GM10266 (cell line): Measurements from ENCODE around the gene EPN2.

Experiments used
- DNase-seq: peaks from one replicate; pipeline ENCODE4 v3.0.0; 2012; ENCODE audit errors: extremely low spot score
- CTCF ChIP-seq: IDR thresholded peaks from 2 replicates; pipeline ENCODE4 v1.5.1; 2012; ENCODE audit warnings: mild to moderate bottlenecking, low read depth; ENCODE audit not compliant: control insufficient read depth, insufficient read depth; ENCODE audit errors: missing control alignments

The EPN2 gene

GRCh38 chr17:19320876-19321275 lies 83.7 kb downstream of the EPN2 start:
- DNase-seq: no peak
- TF ChIP-seq CTCF: no peak

- TF ChIP-seq CTCF: no peak
- no peak for DNase-seq
These were observed 84.4 kb downstream of the EPN2 start for GRCh38 chr17:19321481-19322128.

DNA sequence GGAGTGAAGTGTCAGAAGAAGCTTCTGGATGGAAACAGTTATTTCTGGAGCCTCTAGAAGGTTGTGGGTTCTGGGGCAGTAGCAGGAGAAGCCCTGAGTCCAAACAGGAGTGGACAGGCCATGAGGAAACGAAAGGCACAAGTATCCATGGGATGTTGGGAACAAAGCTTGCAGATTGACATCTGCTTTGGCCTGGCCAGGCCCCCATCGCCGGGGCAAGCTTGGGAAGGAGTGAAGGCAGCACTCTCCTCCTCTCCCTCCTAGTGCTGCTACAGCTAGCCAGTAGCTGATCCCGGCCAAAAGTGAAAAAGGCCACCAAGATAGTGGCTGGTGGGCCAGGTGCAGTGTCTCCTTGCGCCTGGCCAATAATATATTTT lies 85.0 kb downstream of the EPN2 start:
- TF ChIP-seq CTCF: no peak

GRCh38 chr17:19322861-19323260 lies 85.7 kb downstream of the EPN2 start:
- TF ChIP-seq CTCF: no peak
- no peak for DNase-seq

More for the DNA sequence above, 85.0 kb downstream of the EPN2 start:
- DNase-seq: no peak

DNA sequence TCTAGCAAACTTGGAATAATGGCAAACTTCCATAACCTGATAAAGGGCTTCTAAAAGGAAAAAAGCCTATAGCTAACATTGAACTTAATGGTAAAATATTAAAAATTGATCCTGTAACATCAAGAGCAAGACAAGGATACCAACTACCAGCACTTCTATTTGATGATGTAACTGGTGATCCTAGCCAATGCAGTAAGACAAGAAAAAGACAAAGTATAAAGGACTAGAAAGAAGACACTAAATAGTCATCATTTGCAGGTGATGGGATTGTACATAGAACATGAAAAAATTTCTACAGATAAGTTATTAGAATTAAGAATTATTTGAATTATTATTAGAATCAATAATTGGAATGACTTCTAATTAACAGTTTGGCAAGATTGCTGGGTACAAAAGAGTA lies 88.4 kb downstream of the EPN2 start:
- no peak for TF ChIP-seq CTCF

DNA sequence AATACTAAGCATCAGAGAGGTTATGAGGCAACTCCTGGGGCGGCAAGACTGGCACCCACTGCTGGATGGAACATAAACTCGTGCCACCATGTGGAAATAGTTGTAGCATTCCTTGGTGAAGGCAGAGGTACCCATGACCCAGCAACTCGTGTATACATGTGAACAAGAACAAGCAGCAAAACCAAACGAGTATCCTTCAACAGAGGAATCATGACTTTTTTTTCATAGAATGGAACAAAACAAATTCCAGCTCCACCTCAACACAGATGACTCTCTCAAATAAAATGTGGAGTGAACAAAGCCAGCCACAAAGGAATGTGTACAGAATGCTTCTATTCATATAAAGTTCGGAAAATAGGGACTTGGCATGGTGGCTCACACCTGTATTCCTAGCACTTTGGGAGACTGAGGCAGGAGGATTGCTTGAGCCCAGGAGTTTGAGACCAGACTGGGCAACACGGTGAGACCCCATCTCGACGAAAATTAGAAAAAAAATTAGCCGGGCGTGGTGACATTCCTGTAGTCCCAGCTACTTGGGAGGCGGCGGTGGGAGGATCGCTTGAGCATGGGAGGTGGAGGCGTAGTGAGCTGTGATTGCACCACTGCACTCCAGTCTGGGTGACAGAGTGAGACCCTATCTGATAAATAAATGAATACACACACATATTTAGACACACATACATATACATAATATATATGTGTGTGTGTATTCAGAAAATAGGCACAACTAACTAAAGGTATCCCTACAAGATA lies 90.0 kb downstream of the EPN2 start:
- no peak for TF ChIP-seq CTCF
- DNase-seq: no peak

More for the DNA sequence above, 88.4 kb downstream of the EPN2 start:
- DNase-seq: no peak

- no peak for DNase-seq
- TF ChIP-seq CTCF: no peak
These were observed 91.4 kb downstream of the EPN2 start for GRCh38 chr17:19328441-19329061.
